Activated CD8-positive, alpha-beta memory T cell treated with anti-CD3 and anti-CD28 coated beads, Interleukin-2, amount 50 U/mL, for 24 hours (primary cell): ENCODE data around the gene VWA5B2.

Experiments used
- DNase-seq: peaks from one replicate; pipeline ENCODE4 v3.0.0-alpha.2; 2020; ENCODE audit errors: extremely low read depth

Gene VWA5B2

GRCh38 chr3:184223946-184224345, 5.4 kb upstream of the VWA5B2 start:
- DNase-seq: no peak

GRCh38 chr3:184227481-184227935, 1.9 kb upstream of the VWA5B2 start:
- DNase-seq: peak; percentile 9

GRCh38 chr3:184228376-184229137, 828 bp upstream of the VWA5B2 start:
- no peak for DNase-seq

- no peak for DNase-seq
Measured at GRCh38 chr3:184230081-184230602, 757 bp downstream of the VWA5B2 start.

- DNase-seq: no peak
Measured at GRCh38 chr3:184230603-184231528, 1.5 kb downstream of the VWA5B2 start.

- DNase-seq: no peak
Measured at GRCh38 chr3:184231671-184232070, 2.3 kb downstream of the VWA5B2 start.

GRCh38 chr3:184233127-184233843, 3.9 kb downstream of the VWA5B2 start:
- no peak for DNase-seq

GRCh38 chr3:184234224-184234623, 4.8 kb downstream of the VWA5B2 start:
- DNase-seq: no peak

- DNase-seq: no peak
Measured at GRCh38 chr3:184234671-184235380, 5.4 kb downstream of the VWA5B2 start.

GRCh38 chr3:184235381-184236032, 6.1 kb downstream of the VWA5B2 start:
- no peak for DNase-seq

- no peak for DNase-seq
Measured at GRCh38 chr3:184236033-184236410, 6.6 kb downstream of the VWA5B2 start.

- no peak for DNase-seq
Measured at GRCh38 chr3:184236636-184237035, 7.3 kb downstream of the VWA5B2 start.

GRCh38 chr3:184237211-184237610, 7.8 kb downstream of the VWA5B2 start:
- no peak for DNase-seq

GRCh38 chr3:184237807-184238206, 8.4 kb downstream of the VWA5B2 start:
- no peak for DNase-seq

GRCh38 chr3:184238246-184238818, 8.9 kb downstream of the VWA5B2 start:
- no peak for DNase-seq

GRCh38 chr3:184239221-184239620, 9.8 kb downstream of the VWA5B2 start:
- no peak for DNase-seq

GRCh38 chr3:184239708-184240107, 10.3 kb downstream of the VWA5B2 start:
- DNase-seq: no peak

GRCh38 chr3:184240384-184241140, 11.2 kb downstream of the VWA5B2 start:
- DNase-seq: no peak

- no peak for DNase-seq
Measured at GRCh38 chr3:184241141-184241446, 11.7 kb downstream of the VWA5B2 start.
